ENCODE results near the gene SYNC.
"Not testable (repeated sequence)": the region's sequence is repeated elsewhere in the genome, so short reads cannot be mapped to it uniquely, and the experiment has no call there.

Gene SYNC

GRCh38 chr1:32635508-32636277, 66.9 kb downstream of the SYNC start:
- no peak for DNase-seq

- no peak for DNase-seq
These were observed 69.7 kb downstream of the SYNC start for GRCh38 chr1:32632829-32633228.

- not testable (repeated sequence) for DNase-seq
These were observed 72.4 kb downstream of the SYNC start for GRCh38 chr1:32630173-32630572.

Data from activated CD4-positive, alpha-beta T cell treated with anti-CD3 and anti-CD28 coated beads, Interleukin-2, amount 50 U/mL, for 1 hour (primary cell).